HEK293 (cell line): ENCODE measurements around the gene DCC.

Source experiments
- CTCF ChIA-PET: fragments of 350-600 bp; formaldehyde crosslinking; extraction: SDS; loops from one replicate; lab custom pipeline; 2021; ENCODE audit warnings: antibody characterized with exemption; lab: Yijun Ruan, JAX
- POLR2A ChIA-PET: fragments of 300-600 bp; formaldehyde crosslinking; extraction: SDS; loops from one replicate; lab custom pipeline; 2020; ENCODE audit warnings: antibody characterized with exemption, inconsistent platforms; lab: Yijun Ruan, JAX
- H3K27ac ChIP-seq: fragments of 200-500 bp; sonication (Bioruptor generic); 2 replicates; pipeline ENCODE4 v1.5.1; 2014; ENCODE audit warnings: low read depth, low read length, control low read depth, inconsistent platforms; ENCODE audit errors: extremely low read depth
- H3K36me3 ChIP-seq, 2 experiments: fragments of 200-500 bp in 1 of 2; sonication (Bioruptor generic) in 1 of 2; 1 replicate in 1 of 2; 2 replicates in 1 of 2; pipeline ENCODE4 v1.5.1; 2014 to 2017; ENCODE audit warnings: inconsistent platforms in 2 of 2, low read length in 2 of 2; ENCODE audit not compliant: control insufficient read depth in 2 of 2, insufficient read depth in 1 of 2
- H3K4me1 ChIP-seq: fragments of 200-500 bp; sonication (Bioruptor generic); 2 replicates; pipeline ENCODE4 v1.5.1; 2014; ENCODE audit warnings: mild to moderate bottlenecking, low read length, inconsistent platforms; ENCODE audit not compliant: control insufficient read depth, insufficient read depth
- H3K4me3 ChIP-seq: 2 replicates; pipeline ENCODE4 v1.5.1; 2011; ENCODE audit warnings: low read depth, mild to moderate bottlenecking, control low read depth, low read length, moderate library complexity
- H3K9me3 ChIP-seq: fragments of 200-500 bp; sonication (Bioruptor generic); 2 replicates; pipeline ENCODE4 v1.5.1; 2014; ENCODE audit warnings: low read depth, low read length, inconsistent platforms; ENCODE audit not compliant: control insufficient read depth, insufficient read depth
- BCL11A ChIP-seq: fragments of 450-650 bp; formaldehyde crosslinking; IDR thresholded peaks from 2 replicates; pipeline ENCODE4 v1.5.1; 2016; ENCODE audit warnings: low read depth, missing biosample characterization, missing genetic modification characterization
- BCL6B ChIP-seq: fragments of 450-650 bp; formaldehyde crosslinking; IDR thresholded peaks from 2 replicates; pipeline ENCODE4 v1.5.1; 2017; ENCODE audit warnings: missing biosample characterization, missing genetic modification characterization
- CTCF ChIP-seq: fragments of 450-650 bp; formaldehyde crosslinking; IDR thresholded peaks from 2 replicates; pipeline ENCODE4 v1.5.1; 2016; ENCODE audit warnings: missing biosample characterization, missing genetic modification characterization
- ELK4 ChIP-seq: IDR thresholded peaks from 2 replicates; pipeline ENCODE4 v1.6.1; 2011; ENCODE audit warnings: mild to moderate bottlenecking, low read depth, low read length, borderline replicate concordance
- HOXA7 ChIP-seq: sonication (generic); formaldehyde crosslinking; IDR thresholded peaks from 2 replicates; pipeline ENCODE4 v1.8.1; 2022; ENCODE audit warnings: missing genetic modification reagents, borderline replicate concordance
- KLF16 ChIP-seq: fragments of 450-650 bp; formaldehyde crosslinking; IDR thresholded peaks from 2 replicates; pipeline ENCODE4 v1.5.1; 2017; ENCODE audit warnings: missing biosample characterization, missing genetic modification characterization
- MEIS1 ChIP-seq: sonication (generic); formaldehyde crosslinking; IDR thresholded peaks from 2 replicates; pipeline ENCODE4 v1.8.1; 2022; ENCODE audit warnings: missing genetic modification reagents, mild to moderate bottlenecking, borderline replicate concordance
- MZF1 ChIP-seq: fragments of 450-650 bp; formaldehyde crosslinking; IDR thresholded peaks from 2 replicates; pipeline ENCODE4 v1.5.1; 2017; ENCODE audit warnings: missing biosample characterization, missing genetic modification characterization, borderline replicate concordance
- PBX3 ChIP-seq: sonication (generic); formaldehyde crosslinking; IDR thresholded peaks from 2 replicates; pipeline ENCODE4 v1.8.1; 2022; ENCODE audit warnings: mild to moderate bottlenecking, moderate library complexity, missing genetic modification reagents
- PRDM10 ChIP-seq: fragments of 450-650 bp; formaldehyde crosslinking; IDR thresholded peaks from 2 replicates; pipeline ENCODE4 v1.5.1; 2016; ENCODE audit warnings: missing biosample characterization, missing genetic modification characterization
- ZBTB7A ChIP-seq: fragments of 450-650 bp; formaldehyde crosslinking; IDR thresholded peaks from 2 replicates; pipeline ENCODE4 v1.5.1; 2016; ENCODE audit warnings: low read depth, missing biosample characterization, missing genetic modification characterization
- ZNF16 ChIP-seq: fragments of 450-650 bp; formaldehyde crosslinking; IDR thresholded peaks from 2 replicates; pipeline ENCODE4 v1.5.1; 2016; ENCODE audit warnings: low read depth, missing biosample characterization, missing genetic modification characterization
- ZNF175 ChIP-seq: fragments of 450-650 bp; formaldehyde crosslinking; IDR thresholded peaks from 2 replicates; pipeline ENCODE4 v1.5.1; 2016; ENCODE audit warnings: missing biosample characterization, missing genetic modification characterization
- ZNF248 ChIP-seq: fragments of 450-650 bp; formaldehyde crosslinking; IDR thresholded peaks from 2 replicates; pipeline ENCODE4 v1.5.1; 2017; ENCODE audit warnings: missing biosample characterization, missing genetic modification characterization
- ZNF280D ChIP-seq: fragments of 450-650 bp; formaldehyde crosslinking; IDR thresholded peaks from 2 replicates; pipeline ENCODE4 v1.5.1; 2016; ENCODE audit warnings: missing biosample characterization, missing genetic modification characterization
- ZNF292 ChIP-seq: fragments of 450-650 bp; formaldehyde crosslinking; IDR thresholded peaks from 2 replicates; pipeline ENCODE4 v1.5.1; 2016; ENCODE audit warnings: low read depth, missing biosample characterization, missing genetic modification characterization, borderline replicate concordance
- ZNF341 ChIP-seq: fragments of 450-650 bp; formaldehyde crosslinking; IDR thresholded peaks from 2 replicates; pipeline ENCODE4; 2016; ENCODE audit warnings: low read depth, missing biosample characterization, missing genetic modification characterization
- ZNF548 ChIP-seq: fragments of 450-650 bp; formaldehyde crosslinking; IDR thresholded peaks from 2 replicates; pipeline ENCODE4 v1.5.1; 2016; ENCODE audit warnings: missing biosample characterization, missing genetic modification characterization
- ZNF629 ChIP-seq: fragments of 450-650 bp; formaldehyde crosslinking; IDR thresholded peaks from 2 replicates; pipeline ENCODE4 v1.5.1; 2017; ENCODE audit warnings: missing biosample characterization, missing genetic modification characterization
- ZNF670 ChIP-seq: fragments of 450-650 bp; formaldehyde crosslinking; IDR thresholded peaks from 2 replicates; pipeline ENCODE4 v1.5.1; 2016; ENCODE audit warnings: missing biosample characterization, missing genetic modification characterization, low read depth

Gene DCC

GRCh38 chr18:52431683-52432082 is 91.7 kb downstream of the DCC start:
- Histone ChIP-seq H3K36me3 (no peaks in the 10 kb centered on the region), H3K9me3 (no peaks in the 10 kb centered on the region), H3K4me3 (no peak overlapping the region), H3K4me1 (no peaks in the 10 kb centered on the region), H3K27ac (no peak overlapping the region)
- POLR2A ChIA-PET: no interaction called here
- TF ChIP-seq ZNF16 (tag by site-specific recombination): no peak
- TF ChIP-seq ZNF629: no peak
- no peak for TF ChIP-seq ELK4
- TF ChIP-seq ZNF280D: no peak
- TF ChIP-seq BCL11A: no peak
- TF ChIP-seq PBX3 (CRISPR knock-in tag): no peak
- CTCF ChIA-PET: interaction anchor here (0.6 kb wide), 1 partner anchor 109 kb away, joined by 3 read pairs; no protein-coding TSS in a partner anchor

GRCh38 chr18:52433797-52434196 is 93.8 kb downstream of the DCC start:
- Histone ChIP-seq H3K27ac (no peak overlapping the region), H3K4me1 (no peaks in the 10 kb centered on the region), H3K36me3 (no peaks in the 10 kb centered on the region), H3K4me3 (no peak overlapping the region), H3K9me3 (no peaks in the 10 kb centered on the region)
- ChIA-PET CTCF (no interaction called here), POLR2A (no interaction called here)
- TF ChIP-seq MZF1 (tag by site-specific recombination) (no peak), ZNF341 (no peak), ZNF548 (no peak), ZNF292 (tag by site-specific recombination) (no peak), MEIS1 (CRISPR knock-in tag) (no peak), BCL6B (tag by site-specific recombination) (no peak), ZNF248 (tag by site-specific recombination) (no peak), ZBTB7A (tag by site-specific recombination) (no peak), KLF16 (tag by site-specific recombination) (no peak), CTCF (tag by site-specific recombination) (no peak), ELK4 (no peak), ZNF670 (no peak), HOXA7 (CRISPR knock-in tag) (no peak), ZNF175 (tag by site-specific recombination) (no peak), PRDM10 (tag by site-specific recombination) (no peak)
